ENCODE measurements around the gene LRRN3. TPM values are rescaled to one million over a fixed set of nuclear protein-coding genes. Genes with fewer than 3 reads are reported as not detected.

The LRRN3 gene
- total RNA-seq, 1 donor from 2014 or later, result 6.1 TPM

DNA sequence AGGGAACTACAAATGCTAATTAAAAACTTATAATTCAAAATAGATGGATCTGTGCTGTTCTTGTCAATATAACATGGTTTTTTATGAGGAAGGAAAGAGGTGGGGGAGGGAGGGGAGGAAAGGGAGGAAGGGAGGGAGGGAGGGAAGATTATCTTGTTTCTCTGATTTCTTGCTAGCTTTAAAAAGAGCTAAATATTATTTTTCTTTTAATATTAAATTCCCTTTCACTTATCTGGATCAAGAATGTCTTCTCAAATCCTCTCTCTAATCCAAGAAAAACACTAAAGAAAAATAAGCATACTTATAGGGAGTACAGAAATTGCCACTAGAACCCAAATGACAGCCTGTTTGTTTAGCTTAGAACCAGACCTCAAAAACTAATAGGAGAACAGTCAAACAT lies 55.2 kb downstream of the LRRN3 start:
- intact Hi-C loops (cut with DNase I), result no loop called here
- DNase-seq (no peak), ATAC-seq (no peak)
- H3K27ac ChIP-seq, result no peak overlapping the region
- TF ChIP-seq, protein P1, sequence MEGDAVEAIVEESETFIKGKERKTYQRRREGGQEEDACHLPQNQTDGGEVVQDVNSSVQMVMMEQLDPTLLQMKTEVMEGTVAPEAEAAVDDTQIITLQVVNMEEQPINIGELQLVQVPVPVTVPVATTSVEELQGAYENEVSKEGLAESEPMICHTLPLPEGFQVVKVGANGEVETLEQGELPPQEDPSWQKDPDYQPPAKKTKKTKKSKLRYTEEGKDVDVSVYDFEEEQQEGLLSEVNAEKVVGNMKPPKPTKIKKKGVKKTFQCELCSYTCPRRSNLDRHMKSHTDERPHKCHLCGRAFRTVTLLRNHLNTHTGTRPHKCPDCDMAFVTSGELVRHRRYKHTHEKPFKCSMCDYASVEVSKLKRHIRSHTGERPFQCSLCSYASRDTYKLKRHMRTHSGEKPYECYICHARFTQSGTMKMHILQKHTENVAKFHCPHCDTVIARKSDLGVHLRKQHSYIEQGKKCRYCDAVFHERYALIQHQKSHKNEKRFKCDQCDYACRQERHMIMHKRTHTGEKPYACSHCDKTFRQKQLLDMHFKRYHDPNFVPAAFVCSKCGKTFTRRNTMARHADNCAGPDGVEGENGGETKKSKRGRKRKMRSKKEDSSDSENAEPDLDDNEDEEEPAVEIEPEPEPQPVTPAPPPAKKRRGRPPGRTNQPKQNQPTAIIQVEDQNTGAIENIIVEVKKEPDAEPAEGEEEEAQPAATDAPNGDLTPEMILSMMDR (IDR thresholded peaks at IDR 0.05), result no peak
- no peaks in the 10 kb centered on the region for H3K27me3 ChIP-seq (ENCODE audit: low read depth)
- H3K9me3 ChIP-seq, result no peaks in the 10 kb centered on the region
- no peak overlapping the region for H3K4me3 ChIP-seq
- H3K4me1 ChIP-seq, result no peaks in the 10 kb centered on the region
- no peaks in the 10 kb centered on the region for H3K36me3 ChIP-seq

DNA sequence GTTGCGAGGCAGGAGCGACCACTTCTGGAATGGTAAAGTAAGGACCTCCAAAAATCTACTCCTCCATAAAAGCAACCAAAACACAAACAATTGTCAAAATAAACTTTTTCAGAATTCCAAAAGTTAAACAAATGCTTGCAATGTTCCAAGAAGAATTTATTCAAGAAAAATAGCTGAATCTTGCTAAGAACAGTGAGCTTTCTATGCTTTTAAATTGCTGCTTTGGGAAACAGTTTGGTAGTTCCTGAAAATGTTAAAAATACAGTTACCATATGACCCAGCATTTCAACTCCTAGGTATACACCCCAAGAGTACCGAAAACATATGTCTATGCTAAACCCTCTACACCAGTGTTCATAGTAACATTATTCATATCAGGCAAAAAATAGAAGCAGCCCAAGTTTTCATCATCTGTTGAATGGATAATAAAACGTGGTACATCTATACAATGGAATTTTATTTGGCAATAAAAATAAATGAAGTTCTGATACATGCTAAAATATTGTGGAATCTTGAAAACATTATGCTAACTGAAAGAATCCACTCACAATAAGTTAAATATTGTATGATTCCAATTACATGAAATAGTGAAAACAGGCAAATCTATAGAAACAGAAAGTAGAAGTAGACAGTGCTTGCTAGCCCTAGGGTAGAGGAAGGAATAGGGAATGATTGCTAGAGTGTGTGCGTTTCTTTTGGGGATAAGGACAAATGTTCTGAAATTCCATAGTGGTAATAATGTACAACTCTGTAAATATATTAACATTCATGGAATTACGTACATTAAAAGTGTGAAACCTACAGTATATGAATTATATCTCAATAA lies 57.0 kb downstream of the LRRN3 start:
- Histone ChIP-seq H3K9me3 (no peaks in the 10 kb centered on the region), H3K4me1 (no peaks in the 10 kb centered on the region), H3K27ac (no peak overlapping the region), H3K36me3 (no peaks in the 10 kb centered on the region), H3K27me3 (ENCODE audit: low read depth) (no peaks in the 10 kb centered on the region), H3K4me3 (no peak overlapping the region)
- TF ChIP-seq, protein P1 (IDR thresholded peaks at IDR 0.05), result no peak
- intact Hi-C loops (cut with DNase I), result no loop called here
- ATAC-seq, result no peak
- DNase-seq, result no peak

DNA sequence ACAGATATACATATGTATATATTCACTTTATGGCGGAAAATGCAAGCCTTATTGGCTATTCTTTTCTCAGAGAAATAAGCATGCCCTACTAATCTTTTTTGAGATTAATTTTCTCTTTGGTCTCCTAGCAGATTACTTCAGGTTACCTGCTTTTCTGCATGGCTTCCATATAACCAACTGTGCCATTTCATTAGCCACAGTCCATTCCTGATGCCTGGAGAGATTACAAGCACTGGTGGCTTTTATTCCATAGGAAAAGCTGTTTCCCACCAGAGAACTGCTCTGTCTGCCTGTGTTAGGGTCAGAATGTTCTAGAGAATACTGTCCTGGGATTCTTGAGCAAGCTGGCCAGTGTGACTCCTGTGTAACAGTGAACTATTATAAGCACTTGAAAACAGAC lies 59.8 kb downstream of the LRRN3 start:
- Histone ChIP-seq H3K27me3 (ENCODE audit: low read depth) (no peaks in the 10 kb centered on the region), H3K4me3 (no peak overlapping the region), H3K9me3 (no peaks in the 10 kb centered on the region), H3K27ac (no peak overlapping the region), H3K36me3 (no peaks in the 10 kb centered on the region), H3K4me1 (no peaks in the 10 kb centered on the region)
- DNase-seq (no peak), ATAC-seq (no peak)
- intact Hi-C loops (cut with DNase I), result no loop called here
- TF ChIP-seq, protein P1 (IDR thresholded peaks at IDR 0.05), result no peak

DNA sequence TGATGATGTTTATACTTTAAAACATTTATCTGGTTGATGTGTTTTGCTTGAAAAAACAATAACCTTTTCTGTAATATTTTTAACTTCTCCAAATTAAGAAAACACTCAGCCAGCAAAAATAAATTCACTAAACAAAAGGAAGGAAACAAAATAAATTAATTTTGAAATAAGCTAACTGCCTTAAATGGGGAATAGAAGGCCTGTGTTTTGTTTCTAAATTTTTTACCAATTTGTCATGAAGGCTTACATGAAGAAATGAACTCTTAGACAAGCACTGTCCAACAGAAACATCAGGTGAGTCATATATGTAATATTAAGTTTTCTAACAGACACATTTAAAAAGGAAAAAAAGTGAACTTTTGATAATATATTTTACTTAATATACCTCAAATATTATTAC lies 68.5 kb downstream of the LRRN3 start:
- Histone ChIP-seq H3K27ac (no peak overlapping the region), H3K4me1 (no peaks in the 10 kb centered on the region), H3K9me3 (no peaks in the 10 kb centered on the region), H3K36me3 (no peaks in the 10 kb centered on the region), H3K4me3 (no peak overlapping the region), H3K27me3 (ENCODE audit: low read depth) (no peaks in the 10 kb centered on the region)
- DNase-seq (no peak), ATAC-seq (no peak)
- intact Hi-C loops (cut with DNase I), result no loop called here
- TF ChIP-seq, protein P1 (IDR thresholded peaks at IDR 0.05), result no peak

DNA sequence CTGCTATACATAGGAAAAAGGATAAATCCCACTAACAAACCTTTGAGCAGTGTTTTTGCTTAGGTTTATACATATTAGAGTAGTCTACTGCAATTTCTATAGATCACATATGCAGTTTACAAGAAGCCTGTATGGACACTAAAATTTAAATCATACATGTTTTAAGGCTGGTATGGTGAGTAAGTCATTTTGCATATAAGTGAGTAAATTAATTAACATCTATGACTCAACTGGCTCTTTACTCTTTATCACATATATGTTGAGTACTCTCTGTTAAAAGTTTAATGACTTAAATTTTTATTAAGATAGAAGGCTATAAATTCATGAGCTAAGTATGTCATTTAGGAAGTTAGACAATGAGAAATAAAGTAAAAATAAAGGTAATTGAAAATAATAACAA lies 69.4 kb downstream of the LRRN3 start:
- intact Hi-C loops (cut with DNase I), result no loop called here
- no peak for DNase-seq

More for the DNA sequence above, 69.4 kb downstream of the LRRN3 start:
- Histone ChIP-seq H3K27me3 (ENCODE audit: low read depth) (no peaks in the 10 kb centered on the region), H3K4me3 (no peak overlapping the region), H3K9me3 (no peaks in the 10 kb centered on the region), H3K4me1 (no peaks in the 10 kb centered on the region), H3K27ac (no peak overlapping the region), H3K36me3 (no peaks in the 10 kb centered on the region)
- ATAC-seq, result no peak
- TF ChIP-seq, protein P1 (IDR thresholded peaks at IDR 0.05), result no peak

All from lower lobe of right lung (tissue), 2 donors.